Cardiac septum (tissue), 1 donor: ENCODE data around the gene SAMD13. TPM values are rescaled to one million over a fixed set of nuclear protein-coding genes. Genes with fewer than 3 reads are reported as not detected.

Source experiments
- DNase-seq: peaks from one replicate; pipeline ENCODE4 v3.0.0-alpha.2; 2020; ENCODE audit warnings: low spot score
- intact Hi-C: fragments of 100-400 bp; cut with DNase I; formaldehyde crosslinking; loops from one replicate; pipeline ENCODE4 v1.14.0; 2022
- total RNA-seq: library from RNA; stranded (reverse); fragmentation: NEBNext Ultra II Directional; extraction: Animal tissue kit (Norgen Biotek cat#: 25700); gene quantifications from one replicate; pipeline ENCODE4 v1.2.1, GENCODE V29; 2021
- donor health status: DM: no; HTN: no; CAD: no.

The SAMD13 gene
- total RNA-seq, 1 donor from 2014 or later: 0.78 TPM

- no peak for DNase-seq
- intact Hi-C loops: no loop called here
Measured at GRCh38 chr1:84390226-84390625, 88.7 kb downstream of the SAMD13 start.

- intact Hi-C loops: no loop called here
- no peak for DNase-seq
Measured at GRCh38 chr1:84398175-84399155, 97.0 kb downstream of the SAMD13 start, which contains the start of gene DNASE2B. Gene DNASE2B (plus strand): TSS chr1:84398484. CDS start chr1:84398565, 81 bp downstream.

Other genes starting within 250 kb of the SAMD13 start
- 41.8 TPM for gene PRKACB, start 157.4 kb upstream of the SAMD13 start, total RNA-seq
- not detected for gene DNASE2B, start 96.8 kb downstream of the SAMD13 start, total RNA-seq
- 34.3 TPM for gene RPF1, start 177.6 kb downstream of the SAMD13 start, total RNA-seq
- gene SPATA1, start 204.7 kb downstream of the SAMD13 start, total RNA-seq: 1.2 TPM
- 133 TPM for gene GNG5, start 204.9 kb downstream of the SAMD13 start, total RNA-seq